ENCODE measurements around the gene RBP2. TPM values are rescaled to one million over a fixed set of nuclear protein-coding genes. Genes with fewer than 3 reads are reported as not detected.

RBP2 gene
- total RNA-seq: not detected

- FAIRE-seq (no peak), DNase-seq (ENCODE audit: low spot score in 2 of 2) (no peak)
Measured at GRCh38 chr3:139476348-139476747, at the start of gene RBP2. Gene RBP2 (minus strand): TSS chr3:139476516. CDS start chr3:139476459, 57 bp downstream.

- FAIRE-seq: no peak
Measured at GRCh38 chr3:139524841-139525636, 48.7 kb upstream of the RBP2 start.

DNA sequence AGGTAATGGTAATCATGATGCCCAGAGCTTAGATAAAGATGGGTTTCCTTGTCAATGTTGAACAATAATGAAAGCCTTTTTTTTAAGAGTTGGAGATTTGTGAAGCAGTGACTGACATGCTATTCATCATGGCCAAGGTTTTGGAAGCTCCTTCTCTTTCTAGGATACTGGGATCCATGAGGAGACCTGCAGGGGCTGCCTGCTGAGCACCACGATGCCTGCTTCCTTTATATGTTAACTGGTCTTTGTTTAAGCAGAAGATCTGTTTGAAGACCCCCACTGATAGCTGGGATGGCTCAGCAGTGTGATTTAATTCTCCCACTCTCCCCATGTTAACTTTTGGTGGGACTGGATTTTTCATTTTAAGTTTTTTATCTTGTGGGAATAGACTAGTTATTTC lies 47.4 kb upstream of the RBP2 start:
- DNase-seq (ENCODE audit: low spot score in 2 of 2): no peak

More at GRCh38 chr3:139524841-139525636, 48.7 kb upstream of the RBP2 start:
- no peak for DNase-seq (ENCODE audit: low spot score in 2 of 2)

DNA sequence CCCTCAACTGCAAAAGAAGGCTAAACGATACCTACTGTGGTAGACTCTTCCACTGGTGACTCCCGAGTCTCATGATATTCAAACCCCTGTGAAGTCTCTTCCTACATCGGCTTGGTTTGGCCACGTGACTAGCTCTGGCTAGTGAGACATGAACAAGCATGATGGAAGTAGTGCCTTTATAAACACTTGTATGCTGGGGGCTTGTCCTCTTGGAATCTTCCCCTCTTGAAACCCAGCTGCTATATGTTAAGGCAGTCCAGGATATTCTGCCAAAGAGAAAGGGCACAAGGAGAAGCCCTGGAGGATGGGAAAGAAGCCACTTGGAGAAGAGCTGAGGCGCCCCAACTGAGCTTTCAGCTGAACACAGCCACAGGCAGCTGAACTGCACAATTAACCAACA lies 46.9 kb upstream of the RBP2 start:
- FAIRE-seq: no peak
- DNase-seq (ENCODE audit: low spot score in 2 of 2): no peak

More for the DNA sequence above, 47.4 kb upstream of the RBP2 start:
- no peak for FAIRE-seq

DNA sequence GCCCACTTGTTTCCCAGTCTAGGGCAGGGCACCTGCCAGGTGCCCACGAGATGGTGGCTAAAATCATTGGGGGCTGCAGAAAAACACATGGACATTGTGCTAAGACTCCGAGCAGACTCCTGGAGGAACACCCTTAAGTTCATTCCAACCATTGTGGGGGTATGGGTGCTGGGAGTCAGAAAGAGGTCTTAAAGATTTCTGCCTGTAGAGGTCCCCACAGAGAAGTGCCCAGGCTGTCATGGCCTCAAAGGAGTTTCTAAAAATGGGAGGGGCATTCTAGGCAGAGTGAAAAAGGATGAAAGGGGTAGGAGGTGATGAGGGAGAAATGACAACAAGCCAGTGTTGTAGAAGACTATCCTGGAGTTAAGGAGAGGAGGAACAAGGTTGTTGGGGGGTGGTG lies 46.1 kb upstream of the RBP2 start:
- DNase-seq (ENCODE audit: low spot score in 2 of 2): no peak
- no peak for FAIRE-seq

DNA sequence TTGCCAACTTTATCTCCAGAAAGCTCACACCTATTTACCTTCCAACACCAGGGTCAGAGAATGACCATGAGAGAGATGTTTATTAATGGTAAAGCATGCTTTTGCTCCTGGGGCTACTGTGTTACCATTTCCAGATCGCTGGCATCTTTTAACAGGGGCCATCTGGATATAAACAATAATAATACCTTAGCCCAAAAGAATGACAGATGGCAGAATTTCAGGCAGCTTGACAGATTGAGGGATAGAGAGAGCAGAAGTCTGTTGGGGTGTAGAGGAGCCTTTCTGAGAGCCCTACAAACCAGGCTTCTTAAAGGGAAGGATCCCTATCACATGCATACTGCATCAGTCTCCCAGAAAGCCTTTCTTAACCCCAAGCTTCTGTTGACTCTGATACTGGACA lies 45.5 kb upstream of the RBP2 start:
- no peak for FAIRE-seq
- DNase-seq (ENCODE audit: low spot score in 2 of 2): no peak

GRCh38 chr3:139521144-139521543 lies 44.8 kb upstream of the RBP2 start:
- DNase-seq (ENCODE audit: low spot score in 2 of 2) (no peak), FAIRE-seq (no peak)

GRCh38 chr3:139519998-139520737 lies 43.9 kb upstream of the RBP2 start:
- no peak for FAIRE-seq
- DNase-seq (ENCODE audit: low spot score in 2 of 2): no peak

- no peak for FAIRE-seq
Measured at GRCh38 chr3:139518926-139519842, 42.9 kb upstream of the RBP2 start.

GRCh38 chr3:139518306-139518705 lies 42.0 kb upstream of the RBP2 start:
- FAIRE-seq (no peak), DNase-seq (ENCODE audit: low spot score in 2 of 2) (no peak)

More at GRCh38 chr3:139518926-139519842, 42.9 kb upstream of the RBP2 start:
- DNase-seq (ENCODE audit: low spot score in 2 of 2): no peak

DNA sequence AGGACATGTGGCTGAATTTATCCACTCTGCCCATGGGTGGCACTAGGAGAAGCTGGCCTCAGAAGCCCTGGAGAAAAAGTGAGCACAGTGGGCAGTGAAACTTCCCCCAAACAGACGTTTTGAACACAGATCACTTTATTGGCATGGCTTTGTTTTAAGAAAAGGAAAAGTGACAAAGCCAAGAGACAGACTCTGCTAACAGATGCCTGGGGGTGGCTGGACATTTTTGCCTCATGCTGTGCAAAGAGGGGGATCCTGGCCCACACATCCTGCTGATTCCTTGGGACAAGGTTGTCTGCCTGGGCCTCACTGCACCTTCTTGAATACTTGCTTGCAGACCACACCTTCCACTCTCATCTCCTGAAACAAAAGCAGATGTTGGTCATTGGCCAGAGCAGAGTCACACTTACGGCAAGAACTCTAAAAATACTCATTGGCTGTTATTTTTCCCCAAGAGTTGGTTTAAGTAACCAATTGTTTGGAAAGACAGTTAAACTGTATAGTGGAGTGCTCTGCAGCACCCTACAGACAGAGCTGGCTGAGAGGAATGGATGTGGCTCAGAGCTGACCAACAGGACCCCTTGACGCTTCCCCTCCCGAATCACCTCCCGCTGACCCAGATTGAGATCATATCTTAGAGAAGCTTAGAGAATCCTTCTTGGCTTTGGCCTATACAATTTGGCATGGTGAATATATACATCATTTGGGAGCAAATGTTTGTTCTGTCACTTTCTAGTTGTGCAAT lies 41.2 kb upstream of the RBP2 start:
- DNase-seq (ENCODE audit: low spot score in 2 of 2) (no peak), FAIRE-seq (no peak)

- no peak for FAIRE-seq
- DNase-seq (ENCODE audit: low spot score in 2 of 2): no peak
Measured at GRCh38 chr3:139514741-139515140, 38.4 kb upstream of the RBP2 start.

DNA sequence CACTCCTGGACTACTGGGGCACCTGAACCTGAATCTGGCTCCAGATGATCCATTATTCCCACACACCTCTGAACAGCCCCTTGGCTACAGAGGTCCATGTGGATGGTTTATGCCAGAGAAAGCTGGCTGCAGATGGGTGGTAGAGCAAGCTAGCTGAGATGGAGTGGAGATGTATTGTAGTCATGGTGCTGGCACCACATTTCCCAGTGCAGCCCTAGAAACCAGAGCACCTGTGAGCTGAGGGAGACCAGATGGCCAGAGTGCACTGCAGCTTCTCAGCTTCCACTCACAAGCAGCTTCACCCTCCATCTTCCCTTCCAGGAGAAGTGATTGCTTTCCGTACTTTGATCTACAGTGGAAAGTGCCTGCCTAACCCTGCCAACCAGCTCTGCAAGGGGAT lies 33.3 kb upstream of the RBP2 start:
- DNase-seq (ENCODE audit: low spot score in 2 of 2) (no peak), FAIRE-seq (no peak)

DNA sequence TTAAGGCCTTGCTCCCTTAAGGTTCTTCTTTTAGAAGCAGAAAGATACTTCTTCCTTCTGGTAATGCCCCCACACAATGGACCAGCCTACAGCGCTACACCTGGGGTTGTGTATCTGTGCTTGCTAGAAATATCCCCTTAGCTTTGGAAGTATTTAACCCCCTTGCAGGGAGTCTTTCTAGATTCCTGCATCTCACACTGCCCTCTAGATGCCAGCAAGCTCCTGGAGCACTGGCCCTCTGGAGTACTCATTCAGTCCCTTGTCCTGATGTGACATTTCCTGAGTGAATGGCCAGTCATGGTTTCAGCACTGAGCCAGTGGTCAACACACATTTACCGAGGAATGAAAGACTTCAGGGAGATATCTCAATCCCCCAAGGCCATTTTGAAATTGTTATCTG lies 30.4 kb upstream of the RBP2 start:
- no peak for FAIRE-seq
- no peak for DNase-seq (ENCODE audit: low spot score in 2 of 2)

DNA sequence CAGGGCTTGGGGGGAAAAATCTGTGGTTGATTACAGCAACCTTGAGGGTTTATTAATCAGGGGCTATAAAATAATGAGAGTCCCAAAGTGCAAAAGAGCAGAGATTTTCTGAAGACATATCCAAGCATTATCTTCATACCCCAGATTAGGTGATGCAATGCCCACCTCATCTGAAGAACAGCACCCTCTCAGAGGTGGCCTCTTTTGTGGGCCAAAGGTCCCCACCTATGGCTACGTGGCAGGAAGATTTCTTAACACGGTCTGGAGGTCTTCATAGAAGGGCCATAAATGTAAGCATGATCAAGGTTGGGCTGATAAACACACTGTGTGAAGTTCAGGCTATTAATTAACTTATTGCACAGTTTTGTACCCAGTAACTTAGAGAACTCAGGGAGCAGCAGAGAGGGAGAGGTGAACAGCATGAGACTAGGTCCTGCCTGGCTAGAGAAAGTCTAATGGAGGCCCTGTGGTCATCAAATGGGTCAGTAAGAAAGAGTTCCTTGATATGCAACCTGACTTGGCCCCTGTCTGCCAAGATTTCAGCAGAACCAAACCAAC lies 29.6 kb upstream of the RBP2 start:
- FAIRE-seq (no peak), DNase-seq (ENCODE audit: low spot score in 2 of 2) (no peak)

DNA sequence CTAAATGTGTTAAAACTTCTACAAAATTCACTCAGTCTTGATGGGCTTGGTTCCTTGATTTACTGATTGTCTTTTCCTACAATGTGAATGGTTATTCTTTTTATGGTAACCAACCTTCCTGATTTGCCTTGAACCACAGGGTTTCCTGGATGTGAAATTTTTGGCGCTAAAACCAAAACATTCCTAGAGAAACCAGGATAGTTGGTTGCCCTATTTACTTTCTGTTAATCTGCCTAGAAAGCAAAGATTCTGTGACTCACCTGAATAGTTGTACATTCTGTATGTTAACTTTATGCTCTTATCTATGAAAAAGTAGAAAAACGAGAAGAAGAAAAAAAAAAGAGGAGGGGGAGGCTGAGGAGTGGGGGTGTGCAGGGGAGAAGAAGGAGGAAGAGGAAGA lies 23.2 kb upstream of the RBP2 start:
- no peak for FAIRE-seq
- no peak for DNase-seq (ENCODE audit: low spot score in 2 of 2)

DNA sequence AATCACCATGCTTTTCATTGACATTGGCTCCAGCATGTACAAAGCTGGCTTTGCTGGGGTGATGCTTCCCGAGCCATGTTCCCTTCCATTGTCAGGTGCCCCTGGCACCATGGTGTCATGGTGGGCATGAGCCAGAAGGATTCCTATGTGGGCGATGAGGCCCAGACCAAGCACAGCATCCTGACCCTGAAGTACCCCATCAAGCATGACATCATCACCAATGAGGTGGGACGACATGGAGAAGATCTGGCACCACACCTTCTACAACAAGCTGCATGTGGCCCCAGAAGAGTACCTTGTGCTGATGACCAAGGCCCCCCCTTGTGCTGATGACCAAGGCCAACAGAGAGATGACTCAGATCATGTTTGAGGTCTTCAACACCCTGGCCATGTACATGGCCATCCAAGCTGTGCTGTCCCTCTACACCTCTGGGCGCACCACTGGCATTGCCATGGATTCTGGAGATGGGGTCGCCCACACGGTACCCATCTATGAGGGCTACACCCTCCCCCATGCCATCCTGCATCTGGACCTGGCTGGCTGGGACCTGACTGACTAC lies 17.6 kb upstream of the RBP2 start:
- FAIRE-seq (no peak), DNase-seq (ENCODE audit: low spot score in 2 of 2) (no peak)

- FAIRE-seq (no peak), DNase-seq (ENCODE audit: low spot score in 2 of 2) (no peak)
Measured at GRCh38 chr3:139491966-139492365, 15.7 kb upstream of the RBP2 start.

DNA sequence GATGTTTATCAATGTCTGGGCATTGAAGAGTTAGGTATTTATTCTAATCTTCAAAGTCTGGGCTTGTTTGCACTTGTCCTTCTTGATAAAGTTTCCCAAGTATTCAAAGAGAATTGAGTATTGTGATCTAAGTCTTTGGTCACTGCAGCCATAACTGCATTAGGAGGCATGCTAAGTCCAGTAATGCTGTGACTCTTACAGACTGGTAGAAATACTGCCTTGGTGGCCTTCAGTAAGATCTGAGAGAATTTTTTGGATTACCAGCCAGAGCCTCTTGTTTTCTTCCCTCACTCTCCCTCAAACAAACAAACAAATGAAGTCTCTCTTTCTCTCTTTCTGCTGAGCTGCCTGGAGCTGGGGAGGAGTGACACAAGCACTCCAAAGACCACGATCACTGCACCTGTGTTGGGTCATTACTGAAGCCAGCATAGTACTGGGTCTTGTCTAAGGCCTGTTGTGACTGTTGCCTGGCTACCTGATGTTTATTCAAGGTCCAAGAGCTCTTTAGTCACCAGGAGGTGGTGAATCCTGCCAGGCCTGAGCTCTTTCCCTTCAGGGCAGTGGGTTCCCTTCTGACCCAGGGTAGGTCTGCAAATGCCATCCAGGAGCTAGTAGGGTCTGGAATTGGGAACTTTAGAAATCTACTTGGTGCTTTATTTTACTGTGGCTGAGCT lies 14.8 kb upstream of the RBP2 start:
- DNase-seq (ENCODE audit: low spot score in 2 of 2): no peak
- no peak for FAIRE-seq
